GM23338 (cell line): ENCODE data around the gene TMEM43. TPM values are rescaled to one million over a fixed set of nuclear protein-coding genes. Genes with fewer than 3 reads are reported as not detected.

Experiments used
- ATAC-seq: fragments of 200-7000 bp; cut with Tn5 transposase; 3 replicates; pipeline ENCODE4 v1.9.1; 2020
- DNase-seq: peaks from one replicate; pipeline ENCODE4 v3.0.0-alpha.2; 2015; ENCODE audit warnings: low spot score
- H2AFZ ChIP-seq: fragments of 200-600 bp; sonication (generic); 2 replicates; pipeline ENCODE4 v1.8.0; 2016; ENCODE audit warnings: antibody characterized with exemption, mild to moderate bottlenecking, moderate library complexity
- H3F3A ChIP-seq: fragments of 200-600 bp; sonication (generic); replicated peaks from 2 replicates; pipeline ENCODE4 v1.8.0; 2017; ENCODE audit warnings: antibody characterized with exemption, mixed run types, low read depth
- H3K27ac ChIP-seq: fragments of 200-600 bp; sonication (generic); 2 replicates; pipeline ENCODE4 v1.6.1; 2016; ENCODE audit warnings: low read depth
- H3K27me3 ChIP-seq: fragments of 200-600 bp; sonication (generic); 2 replicates; pipeline ENCODE4 v1.8.0; 2016; ENCODE audit warnings: mild to moderate bottlenecking, mixed run types, moderate library complexity; ENCODE audit not compliant: insufficient read depth
- H3K36me3 ChIP-seq: fragments of 200-600 bp; sonication (generic); 2 replicates; pipeline ENCODE4 v1.8.0; 2016; ENCODE audit warnings: mild to moderate bottlenecking; ENCODE audit not compliant: insufficient read depth
- H3K4me1 ChIP-seq: fragments of 200-600 bp; sonication (generic); 2 replicates; pipeline ENCODE4 v1.8.0; 2016; ENCODE audit warnings: mild to moderate bottlenecking, moderate library complexity; ENCODE audit not compliant: insufficient read depth
- H3K4me2 ChIP-seq: fragments of 200-600 bp; sonication (generic); 2 replicates; pipeline ENCODE4 v1.7.1; 2017; ENCODE audit warnings: mixed run types
- H3K4me3 ChIP-seq: fragments of 200-600 bp; sonication (generic); 2 replicates; pipeline ENCODE4 v1.6.1; 2016; ENCODE audit warnings: mixed run types
- H3K79me2 ChIP-seq: fragments of 200-600 bp; sonication (generic); replicated peaks from 2 replicates; pipeline ENCODE4 v1.8.0; 2017; ENCODE audit warnings: mild to moderate bottlenecking; ENCODE audit not compliant: insufficient read depth
- H3K9me2 ChIP-seq: fragments of 200-600 bp; sonication (generic); 2 replicates; pipeline ENCODE4 v1.8.0; 2017; ENCODE audit not compliant: insufficient read depth
- H4K20me1 ChIP-seq: fragments of 200-600 bp; sonication (generic); replicated peaks from 2 replicates; pipeline ENCODE4 v1.8.0; 2017; ENCODE audit warnings: mild to moderate bottlenecking; ENCODE audit not compliant: insufficient read depth
- H3K27ac Mint-ChIP-seq: 2 replicates; pipeline ENCODE4 v1.8.0; 2020; ENCODE audit warnings: inconsistent platforms, mild to moderate bottlenecking, moderate library complexity, mixed read lengths
- H3K27me3 Mint-ChIP-seq: 3 replicates; pipeline ENCODE4 v1.8.0; 2022; ENCODE audit warnings: low read depth, mild to moderate bottlenecking, moderate library complexity, mixed read lengths, inconsistent platforms; ENCODE audit not compliant: insufficient read depth, poor library complexity
- H3K36me3 Mint-ChIP-seq: 3 replicates; pipeline ENCODE4 v1.8.0; 2021; ENCODE audit warnings: low read depth, mild to moderate bottlenecking, inconsistent platforms, moderate library complexity, mixed read lengths
- H3K4me1 Mint-ChIP-seq: 3 replicates; pipeline ENCODE4 v1.8.0; 2020; ENCODE audit warnings: mild to moderate bottlenecking, inconsistent platforms, mixed read lengths
- H3K4me3 Mint-ChIP-seq: 3 replicates; pipeline ENCODE4 v1.8.0; 2021; ENCODE audit warnings: moderate library complexity, mild to moderate bottlenecking, inconsistent platforms, mixed read lengths
- H3K9me3 Mint-ChIP-seq: 3 replicates; pipeline ENCODE4 v1.8.0; 2020; ENCODE audit warnings: moderate library complexity, mild to moderate bottlenecking, inconsistent platforms, mixed read lengths
- CREB1 ChIP-seq: fragments of 250-450 bp; sonication (Bioruptor Pico); IDR thresholded peaks from 2 replicates; pipeline ENCODE4 v1.5.0; 2020; ENCODE audit warnings: low read depth, mild to moderate bottlenecking, moderate library complexity
- EZH2 ChIP-seq: fragments of 200-600 bp; sonication (generic); IDR thresholded peaks from one replicate; pipeline ENCODE4 v1.8.0; 2017; ENCODE audit warnings: antibody characterized with exemption, mild to moderate bottlenecking, low read depth; ENCODE audit not compliant: unreplicated experiment
- JUNB ChIP-seq: IDR thresholded peaks from one replicate; pipeline ENCODE4 v1.6.1; 2016; ENCODE audit warnings: antibody characterized with exemption; ENCODE audit not compliant: unreplicated experiment
- NANOG ChIP-seq: IDR thresholded peaks from 2 replicates; pipeline ENCODE4 v1.6.1; 2016; ENCODE audit warnings: antibody characterized with exemption, borderline replicate concordance
- POLR2AphosphoS5 ChIP-seq: IDR thresholded peaks from 2 replicates; pipeline ENCODE4 v1.6.1; 2016; ENCODE audit warnings: antibody characterized with exemption, low read depth
- ZNF114 ChIP-seq: fragments of 250-450 bp; sonication (Bioruptor Pico); IDR thresholded peaks from 2 replicates; pipeline ENCODE4 v1.5.0; 2020; ENCODE audit warnings: mild to moderate bottlenecking, moderate library complexity
- ZNF331 ChIP-seq: fragments of 250-450 bp; sonication (Bioruptor Pico); IDR thresholded peaks from 2 replicates; pipeline ENCODE4 v1.5.0; 2020; ENCODE audit warnings: low read depth, mild to moderate bottlenecking, moderate library complexity
- ZNF462 ChIP-seq: fragments of 250-450 bp; sonication (Bioruptor Pico); IDR thresholded peaks from 2 replicates; pipeline ENCODE4 v1.5.0; 2020; ENCODE audit warnings: mild to moderate bottlenecking, moderate library complexity
- polyA plus RNA-seq: library from polyadenylated mRNA; unstranded; fragments of >200 nt; fragmentation: Nextera tagmentation; extraction: Ambion mirVana; gene quantifications from 2 replicates; pipeline ENCODE4 v1.2.1, GENCODE V29; 2016
- total RNA-seq: library from RNA; depleted of rRNA; stranded (reverse); fragments of >200 nt; shearing (Covaris generic); gene quantifications from 2 replicates; pipeline ENCODE4 v1.2.3, GENCODE V29; 2014
- TF ChIP-seq, protein P1 (sequence below), 2 experiments: fragments of 200-600 bp in 1 of 2; sonication (generic) in 1 of 2; conservative IDR thresholded peaks; 2 replicates each; pipeline versions ENCODE4 v1.5.1 to v1.6.1; 2016 to 2017; ENCODE audit warnings: antibody characterized with exemption in 2 of 2, low read depth in 2 of 2, mild to moderate bottlenecking in 2 of 2, moderate library complexity in 1 of 2
- TF ChIP-seq, protein P2 (sequence below): IDR thresholded peaks from 2 replicates; pipeline ENCODE4 v1.6.1; 2016; ENCODE audit warnings: antibody characterized with exemption

The TMEM43 gene
- total and polyA plus RNA-seq, 2 experiments from 2014 or later = 15.9 to 34.7 TPM

GRCh38 chr3:14141144-14141543 is 16.3 kb downstream of the TMEM43 start:
- Histone ChIP-seq H3K4me2 (no peak overlapping the region), H3K27ac (no peak overlapping the region), H3F3A (no peaks in the 10 kb centered on the region), H3K79me2 (no peaks in the 10 kb centered on the region), H3K36me3 (no peaks in the 10 kb centered on the region; the same call in none of the 2 replicates), H3K4me3 (no peak overlapping the region), H4K20me1 (no peaks in the 10 kb centered on the region), H2AFZ (no peak overlapping the region), H3K4me1 (0 out of 2 replicates have a peak, but pooled peaks cover 4% of the 10 kb centered on the region), H3K27me3 (no peaks in the 10 kb centered on the region), H3K9me2 (no peaks in the 10 kb centered on the region)
- Mint-ChIP-seq H3K27ac (no peak overlapping the region), H3K4me1 (peaks cover 11% of the 10 kb centered on the region), H3K27me3 (peaks cover 3% of the 10 kb centered on the region), H3K4me3 (no peak overlapping the region), H3K36me3 (peaks cover 36% of the 10 kb centered on the region), H3K9me3 (no peaks in the 10 kb centered on the region)
- ATAC-seq = no peak
- no peak for DNase-seq
- TF ChIP-seq CREB1 (CRISPR knock-in tag) = no peak
- TF ChIP-seq EZH2 = no peak
- TF ChIP-seq ZNF114 = no peak

- Histone ChIP-seq H3K4me3 (no peak overlapping the region), H4K20me1 (no peaks in the 10 kb centered on the region), H3K4me2 (no peak overlapping the region), H3K27me3 (no peaks in the 10 kb centered on the region), H3F3A (no peaks in the 10 kb centered on the region), H3K9me2 (no peaks in the 10 kb centered on the region), H3K36me3 (no peaks in the 10 kb centered on the region; the same call in 1 of the 2 replicates), H2AFZ (no peak overlapping the region), H3K79me2 (no peaks in the 10 kb centered on the region), H3K4me1 (0 out of 2 replicates have a peak, but pooled peaks cover 4% of the 10 kb centered on the region), H3K27ac (no peak overlapping the region)
- Mint-ChIP-seq H3K27ac (no peak overlapping the region), H3K4me1 (peaks cover 14% of the 10 kb centered on the region), H3K36me3 (peaks cover 39% of the 10 kb centered on the region), H3K4me3 (no peak overlapping the region), H3K27me3 (peaks cover 9% of the 10 kb centered on the region), H3K9me3 (no peaks in the 10 kb centered on the region)
- DNase-seq (no peak), ATAC-seq (no peak)
- no peak for TF ChIP-seq NANOG
- no peak for TF ChIP-seq ZNF331
- no peak for TF ChIP-seq POLR2AphosphoS5
- TF ChIP-seq, protein P1, sequence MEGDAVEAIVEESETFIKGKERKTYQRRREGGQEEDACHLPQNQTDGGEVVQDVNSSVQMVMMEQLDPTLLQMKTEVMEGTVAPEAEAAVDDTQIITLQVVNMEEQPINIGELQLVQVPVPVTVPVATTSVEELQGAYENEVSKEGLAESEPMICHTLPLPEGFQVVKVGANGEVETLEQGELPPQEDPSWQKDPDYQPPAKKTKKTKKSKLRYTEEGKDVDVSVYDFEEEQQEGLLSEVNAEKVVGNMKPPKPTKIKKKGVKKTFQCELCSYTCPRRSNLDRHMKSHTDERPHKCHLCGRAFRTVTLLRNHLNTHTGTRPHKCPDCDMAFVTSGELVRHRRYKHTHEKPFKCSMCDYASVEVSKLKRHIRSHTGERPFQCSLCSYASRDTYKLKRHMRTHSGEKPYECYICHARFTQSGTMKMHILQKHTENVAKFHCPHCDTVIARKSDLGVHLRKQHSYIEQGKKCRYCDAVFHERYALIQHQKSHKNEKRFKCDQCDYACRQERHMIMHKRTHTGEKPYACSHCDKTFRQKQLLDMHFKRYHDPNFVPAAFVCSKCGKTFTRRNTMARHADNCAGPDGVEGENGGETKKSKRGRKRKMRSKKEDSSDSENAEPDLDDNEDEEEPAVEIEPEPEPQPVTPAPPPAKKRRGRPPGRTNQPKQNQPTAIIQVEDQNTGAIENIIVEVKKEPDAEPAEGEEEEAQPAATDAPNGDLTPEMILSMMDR (conservative IDR thresholded peaks at IDR 0.05; ENCODE audit: low read depth in 2 of 2) = no peak
- no peak for TF ChIP-seq JUNB
- no peak for TF ChIP-seq EZH2
- TF ChIP-seq, protein P2, sequence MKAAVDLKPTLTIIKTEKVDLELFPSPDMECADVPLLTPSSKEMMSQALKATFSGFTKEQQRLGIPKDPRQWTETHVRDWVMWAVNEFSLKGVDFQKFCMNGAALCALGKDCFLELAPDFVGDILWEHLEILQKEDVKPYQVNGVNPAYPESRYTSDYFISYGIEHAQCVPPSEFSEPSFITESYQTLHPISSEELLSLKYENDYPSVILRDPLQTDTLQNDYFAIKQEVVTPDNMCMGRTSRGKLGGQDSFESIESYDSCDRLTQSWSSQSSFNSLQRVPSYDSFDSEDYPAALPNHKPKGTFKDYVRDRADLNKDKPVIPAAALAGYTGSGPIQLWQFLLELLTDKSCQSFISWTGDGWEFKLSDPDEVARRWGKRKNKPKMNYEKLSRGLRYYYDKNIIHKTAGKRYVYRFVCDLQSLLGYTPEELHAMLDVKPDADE = no peak
- TF ChIP-seq ZNF462 (CRISPR knock-in tag) = no peak
- no peak for TF ChIP-seq CREB1 (CRISPR knock-in tag)
These were observed 16.9 kb downstream of the TMEM43 start for GRCh38 chr3:14141602-14142341.
